Fibroblast of lung (primary cell): ENCODE measurements around the gene ONECUT3. TPM values are rescaled to one million over a fixed set of nuclear protein-coding genes. Genes with fewer than 3 reads are reported as not detected.
A peak's percentile ranks its signal among the peaks of the same experiment; 100 is the strongest.

ENCODE experiments used
- DNase-seq, 2 donors: peaks; one replicate each; pipeline versions ENCODE4 v3.0.0 to v3.0.0-alpha.2; 2010; ENCODE audit warnings: low read depth in 2 of 2
- H2AFZ ChIP-seq: 2 replicates; pipeline ENCODE4 v1.5.1; 2012; ENCODE audit warnings: low read length, control low read depth, inconsistent platforms
- H3K27ac ChIP-seq: 2 replicates; pipeline ENCODE4 v1.5.1; 2011; ENCODE audit warnings: low read length, control low read depth; ENCODE audit not compliant: insufficient read depth
- H3K27me3 ChIP-seq: 2 replicates; pipeline ENCODE4 v1.5.1; 2011; ENCODE audit warnings: mild to moderate bottlenecking, low read length; ENCODE audit not compliant: control insufficient read depth, insufficient read depth
- H3K36me3 ChIP-seq: 2 replicates; pipeline ENCODE4 v1.5.1; 2011; ENCODE audit warnings: low read length; ENCODE audit not compliant: control insufficient read depth, insufficient read depth
- H3K4me1 ChIP-seq: 2 replicates; pipeline ENCODE4 v1.5.1; 2011; ENCODE audit warnings: low read length; ENCODE audit not compliant: control insufficient read depth, insufficient read depth; ENCODE audit errors: extremely low read depth
- H3K4me2 ChIP-seq: 2 replicates; pipeline ENCODE4 v1.5.1; 2011; ENCODE audit warnings: low read length, control low read depth; ENCODE audit not compliant: insufficient read depth; ENCODE audit errors: extremely low read depth
- H3K4me3 ChIP-seq, 4 experiments: fragments of 200-600 bp in 1 of 4; sonication (generic) in 1 of 4; replicated peaks in 1 of 4; 2 replicates each; pipeline ENCODE4 v1.5.1; 2011 to 2016; ENCODE audit warnings: low read length in 4 of 4, low read depth in 3 of 4, mild to moderate bottlenecking in 3 of 4, control low read depth in 2 of 4, inconsistent platforms in 1 of 4, mixed read lengths in 1 of 4; ENCODE audit not compliant: insufficient read depth in 1 of 4; ENCODE audit errors: control extremely low read depth in 1 of 4
- H3K79me2 ChIP-seq: 2 replicates; pipeline ENCODE4 v1.5.1; 2012; ENCODE audit warnings: mild to moderate bottlenecking, low read length, inconsistent platforms; ENCODE audit not compliant: control insufficient read depth, insufficient read depth
- H3K9ac ChIP-seq: 2 replicates; pipeline ENCODE4 v1.5.1; 2011; ENCODE audit warnings: mild to moderate bottlenecking, low read length, control low read depth; ENCODE audit not compliant: insufficient read depth
- H3K9me3 ChIP-seq: 2 replicates; pipeline ENCODE4 v1.5.1; 2012; ENCODE audit warnings: low read depth, low read length; ENCODE audit not compliant: control insufficient read depth, insufficient read depth
- H4K20me1 ChIP-seq: 2 replicates; pipeline ENCODE4 v1.5.1; 2011; ENCODE audit warnings: low read length; ENCODE audit not compliant: control insufficient read depth, insufficient read depth; ENCODE audit errors: extremely low read depth
- EZH2 ChIP-seq: IDR thresholded peaks from 2 replicates; pipeline ENCODE4 v1.5.1; 2012; ENCODE audit warnings: low read length, control low read depth, mild to moderate bottlenecking; ENCODE audit errors: missing control alignments
- polyA plus RNA-seq, 2 donors: library from polyadenylated mRNA; depleted of rRNA in 1 of 2; stranded (reverse) in 1 of 2; unstranded in 1 of 2; fragments of >200 nt; gene quantifications; 2 replicates each; pipeline ENCODE4 v1.2.1, GENCODE V29; 2011 to 2012; ENCODE audit warnings: missing spikeins in 1 of 2
- total RNA-seq: library from RNA; depleted of rRNA; stranded (reverse); fragments of >200 nt; gene quantifications from 2 replicates; pipeline ENCODE4 v1.2.1, GENCODE V29; 2014
- TF ChIP-seq, protein P1 (sequence below), 2 donors: IDR thresholded peaks in 1 of 2; conservative IDR thresholded peaks in 1 of 2; 1 replicate in 1 of 2; 2 replicates in 1 of 2; pipeline ENCODE4 v1.5.1; 2011 to 2012; ENCODE audit warnings: low read length in 2 of 2, control low read depth in 1 of 2, inconsistent platforms in 1 of 2, low read depth in 1 of 2, mild to moderate bottlenecking in 1 of 2

ONECUT3 gene
- total and polyA plus RNA-seq, 2 donors (not counting 1 experiment from before 2014, with no cell fraction given): not detected

DNA sequence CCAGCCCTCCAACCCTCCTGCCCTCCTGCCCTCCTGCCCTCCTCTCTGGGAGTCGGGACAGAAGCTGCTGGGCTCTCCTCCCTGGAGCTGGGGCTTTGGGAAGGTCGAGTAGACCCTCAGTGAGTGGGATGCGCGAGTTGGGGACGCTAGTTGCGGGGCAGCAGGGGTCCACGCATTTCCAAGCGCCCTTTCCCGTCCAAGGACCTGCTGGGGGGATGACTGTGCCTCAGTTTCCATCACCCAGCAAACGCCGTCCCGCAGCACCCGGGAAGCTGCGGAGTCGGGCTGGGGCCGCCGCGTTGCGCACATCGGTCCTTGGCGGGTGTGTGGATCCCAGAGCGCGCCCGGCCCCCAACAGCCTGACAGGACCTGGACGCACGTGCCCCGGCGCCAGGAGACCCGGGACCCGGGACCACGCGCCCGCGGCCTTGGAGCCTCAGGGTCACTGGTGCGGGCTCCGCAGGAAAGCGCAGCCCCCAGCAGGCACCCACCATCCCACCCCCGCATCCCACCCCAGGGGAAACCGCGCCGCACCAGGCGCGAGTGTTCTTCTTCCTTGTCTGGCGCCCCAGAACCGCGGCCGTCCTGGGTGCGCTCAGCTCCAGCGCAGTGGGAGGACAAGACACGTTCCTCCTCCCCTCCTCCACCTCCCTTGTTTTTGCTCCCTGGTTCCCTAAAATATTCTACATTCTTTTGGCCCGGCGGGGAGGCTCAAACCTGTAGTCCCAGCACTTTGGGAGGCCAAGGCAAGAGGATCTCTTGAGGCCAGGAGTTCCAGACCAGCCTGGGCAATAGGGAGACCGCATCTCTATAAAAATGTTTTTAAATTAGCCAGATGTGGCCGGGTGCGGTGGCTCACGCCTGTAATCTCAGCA, 9.2 kb downstream of the ONECUT3 start:
- no peak overlapping the region for H3K4me3 ChIP-seq
- no peaks in the 10 kb centered on the region for H3K9me3 ChIP-seq
- H3K27me3 ChIP-seq: peaks cover 76% of the 10 kb centered on the region
- H2AFZ ChIP-seq: no peak overlapping the region
- no peaks in the 10 kb centered on the region for H3K4me1 ChIP-seq
- no peak overlapping the region for H3K4me2 ChIP-seq
- H4K20me1 ChIP-seq: no peaks in the 10 kb centered on the region
- no peak overlapping the region for H3K9ac ChIP-seq
- no peak overlapping the region for H3K27ac ChIP-seq
- H3K36me3 ChIP-seq: no peaks in the 10 kb centered on the region
- TF ChIP-seq EZH2: peak; percentile 62
- TF ChIP-seq, protein P1, sequence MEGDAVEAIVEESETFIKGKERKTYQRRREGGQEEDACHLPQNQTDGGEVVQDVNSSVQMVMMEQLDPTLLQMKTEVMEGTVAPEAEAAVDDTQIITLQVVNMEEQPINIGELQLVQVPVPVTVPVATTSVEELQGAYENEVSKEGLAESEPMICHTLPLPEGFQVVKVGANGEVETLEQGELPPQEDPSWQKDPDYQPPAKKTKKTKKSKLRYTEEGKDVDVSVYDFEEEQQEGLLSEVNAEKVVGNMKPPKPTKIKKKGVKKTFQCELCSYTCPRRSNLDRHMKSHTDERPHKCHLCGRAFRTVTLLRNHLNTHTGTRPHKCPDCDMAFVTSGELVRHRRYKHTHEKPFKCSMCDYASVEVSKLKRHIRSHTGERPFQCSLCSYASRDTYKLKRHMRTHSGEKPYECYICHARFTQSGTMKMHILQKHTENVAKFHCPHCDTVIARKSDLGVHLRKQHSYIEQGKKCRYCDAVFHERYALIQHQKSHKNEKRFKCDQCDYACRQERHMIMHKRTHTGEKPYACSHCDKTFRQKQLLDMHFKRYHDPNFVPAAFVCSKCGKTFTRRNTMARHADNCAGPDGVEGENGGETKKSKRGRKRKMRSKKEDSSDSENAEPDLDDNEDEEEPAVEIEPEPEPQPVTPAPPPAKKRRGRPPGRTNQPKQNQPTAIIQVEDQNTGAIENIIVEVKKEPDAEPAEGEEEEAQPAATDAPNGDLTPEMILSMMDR (conservative IDR thresholded peaks at IDR 0.05 in 1 of 2, IDR thresholded peaks at IDR 0.05 in 1 of 2; ENCODE audit: low read depth in 1 of 2, low read length in 2 of 2): no peak
- DNase-seq: no peak
- no peaks in the 10 kb centered on the region for H3K79me2 ChIP-seq

DNA sequence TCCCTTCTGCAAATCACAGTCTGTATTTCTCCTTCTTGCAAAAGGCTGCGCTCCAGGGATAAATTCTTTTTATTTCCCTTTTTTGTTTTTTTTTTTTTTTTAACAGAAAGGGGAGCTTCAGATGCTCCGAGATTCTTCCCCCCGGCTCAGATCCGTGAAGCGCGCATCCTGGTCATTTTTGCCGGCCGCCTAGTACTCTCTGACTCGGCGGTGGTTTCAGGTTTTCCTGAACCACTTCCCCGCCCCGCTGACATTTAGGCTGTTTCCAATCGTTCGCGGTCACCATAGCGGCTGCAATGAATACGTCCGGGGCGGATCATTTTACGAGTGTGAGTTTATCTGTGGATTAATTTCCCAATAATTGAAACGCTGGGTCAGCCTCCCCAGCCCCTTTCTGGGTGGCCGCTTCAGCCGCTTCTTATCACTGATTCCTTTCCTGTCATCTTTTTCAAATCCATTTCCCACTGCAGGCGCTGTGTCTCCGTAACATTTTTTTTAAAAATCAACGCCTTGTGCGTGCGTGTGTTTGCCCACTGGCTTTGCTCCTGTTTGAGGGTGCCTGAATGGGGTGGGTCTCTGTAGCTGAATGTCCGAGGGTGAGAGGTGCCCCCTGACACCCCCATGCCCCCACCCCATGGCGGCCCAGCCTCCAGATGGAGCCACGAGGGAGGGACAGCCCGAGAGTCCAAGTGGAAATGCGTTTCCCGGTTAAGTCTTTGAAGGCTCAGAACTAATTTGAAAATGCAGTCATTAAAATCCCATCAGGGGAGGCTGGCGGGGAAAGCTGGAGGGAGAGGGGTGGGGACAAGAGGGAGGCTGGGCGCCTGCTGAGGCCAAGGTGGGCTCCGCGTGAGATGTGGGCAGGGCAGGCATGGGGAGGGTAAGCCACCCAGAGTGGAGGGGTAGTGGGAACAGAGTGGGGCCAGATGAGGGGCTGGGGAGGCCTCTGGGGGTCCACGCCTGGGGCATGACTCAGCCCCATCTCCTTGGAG, 10.6 kb downstream of the ONECUT3 start:
- no peak overlapping the region for H3K4me2 ChIP-seq
- no peaks in the 10 kb centered on the region for H3K79me2 ChIP-seq
- H3K4me3 ChIP-seq: no peak overlapping the region
- DNase-seq: no peak
- no peak overlapping the region for H2AFZ ChIP-seq
- H3K36me3 ChIP-seq: no peaks in the 10 kb centered on the region
- no peak overlapping the region for H3K27ac ChIP-seq
- no peak overlapping the region for H3K9ac ChIP-seq
- TF ChIP-seq, protein P1 (conservative IDR thresholded peaks at IDR 0.05 in 1 of 2, IDR thresholded peaks at IDR 0.05 in 1 of 2; ENCODE audit: low read depth in 1 of 2, low read length in 2 of 2): no peak
- peak; percentile 41 for TF ChIP-seq EZH2
- H4K20me1 ChIP-seq: no peaks in the 10 kb centered on the region
- no peaks in the 10 kb centered on the region for H3K4me1 ChIP-seq
- H3K27me3 ChIP-seq: peaks cover 70% of the 10 kb centered on the region
- no peaks in the 10 kb centered on the region for H3K9me3 ChIP-seq

DNA sequence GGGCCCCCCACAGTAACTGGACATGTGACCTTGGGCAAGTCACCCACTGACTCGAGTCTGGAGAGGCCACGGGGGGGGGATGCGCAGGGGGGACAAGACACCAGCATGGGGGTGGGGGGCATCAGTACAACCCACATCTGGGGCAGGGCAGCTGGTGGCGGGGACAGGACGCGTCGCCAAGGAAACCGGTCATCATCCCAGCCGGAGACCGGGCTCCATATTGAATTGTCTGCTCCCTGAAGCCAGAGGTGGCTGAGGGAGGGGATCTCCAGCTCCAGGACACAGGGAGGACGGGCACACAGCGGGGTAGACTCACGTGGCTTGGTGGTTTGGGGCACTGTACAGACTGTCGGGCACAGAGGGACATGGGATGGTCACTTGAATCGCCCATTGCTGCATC, 11.4 kb downstream of the ONECUT3 start:
- H3K79me2 ChIP-seq: no peaks in the 10 kb centered on the region
- H3K27ac ChIP-seq: no peak overlapping the region
- H3K4me1 ChIP-seq: no peaks in the 10 kb centered on the region
- TF ChIP-seq EZH2: peak; percentile 13
- TF ChIP-seq, protein P1 (conservative IDR thresholded peaks at IDR 0.05 in 1 of 2, IDR thresholded peaks at IDR 0.05 in 1 of 2; ENCODE audit: low read depth in 1 of 2, low read length in 2 of 2): no peak
- no peak for DNase-seq
- H3K27me3 ChIP-seq: peaks cover 65% of the 10 kb centered on the region
- no peaks in the 10 kb centered on the region for H4K20me1 ChIP-seq
- H3K4me3 ChIP-seq: no peak overlapping the region
- H3K9me3 ChIP-seq: no peaks in the 10 kb centered on the region
- H3K9ac ChIP-seq: no peak overlapping the region
- H2AFZ ChIP-seq: no peak overlapping the region
- H3K4me2 ChIP-seq: no peak overlapping the region
- no peaks in the 10 kb centered on the region for H3K36me3 ChIP-seq
